Amniotic stem cell (primary cell): ENCODE measurements around the gene HSPB3.
A peak's percentile ranks its signal among the peaks of the same experiment; 100 is the strongest.
"Not testable (repeated sequence)": the region's sequence is repeated elsewhere in the genome, so short reads cannot be mapped to it uniquely, and the experiment has no call there.

Source experiments
- DNase-seq: peaks from one replicate; lab custom pipeline; 2025; lab: John Stamatoyannopoulos, UW

HSPB3 gene, protein sequence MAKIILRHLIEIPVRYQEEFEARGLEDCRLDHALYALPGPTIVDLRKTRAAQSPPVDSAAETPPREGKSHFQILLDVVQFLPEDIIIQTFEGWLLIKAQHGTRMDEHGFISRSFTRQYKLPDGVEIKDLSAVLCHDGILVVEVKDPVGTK

DNA sequence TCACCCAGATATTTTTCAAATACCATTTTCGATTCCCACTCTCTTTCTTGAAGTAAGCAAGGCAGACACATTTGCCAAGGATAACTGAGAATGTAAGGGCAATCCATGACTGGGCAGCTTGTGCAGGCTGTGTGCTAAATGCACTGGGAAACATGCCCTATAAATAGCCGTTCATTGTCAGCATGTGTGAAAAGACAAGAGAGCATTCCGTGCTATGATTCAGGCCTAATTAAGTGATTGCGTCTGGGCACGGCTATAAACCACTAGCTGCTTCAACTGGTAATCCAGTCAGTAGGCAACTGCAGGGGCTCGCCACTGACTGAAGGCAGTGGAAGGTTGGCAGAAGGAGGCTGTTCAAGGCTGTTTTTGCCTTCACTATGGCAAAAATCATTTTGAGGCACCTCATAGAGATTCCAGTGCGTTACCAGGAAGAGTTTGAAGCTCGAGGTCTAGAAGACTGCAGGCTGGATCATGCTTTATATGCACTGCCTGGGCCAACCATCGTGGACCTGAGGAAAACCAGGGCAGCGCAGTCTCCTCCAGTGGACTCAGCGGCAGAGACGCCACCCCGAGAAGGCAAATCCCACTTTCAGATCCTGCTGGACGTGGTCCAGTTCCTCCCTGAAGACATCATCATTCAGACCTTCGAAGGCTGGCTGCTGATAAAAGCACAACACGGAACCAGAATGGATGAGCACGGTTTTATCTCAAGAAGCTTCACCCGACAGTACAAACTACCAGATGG is at the start of gene HSPB3:
Gene HSPB3 (plus strand): TSS at position 287 of the 745 bp plus-strand sequence. CDS start 91 bp downstream, at position 378.
- peak; percentile 52 for DNase-seq

DNA sequence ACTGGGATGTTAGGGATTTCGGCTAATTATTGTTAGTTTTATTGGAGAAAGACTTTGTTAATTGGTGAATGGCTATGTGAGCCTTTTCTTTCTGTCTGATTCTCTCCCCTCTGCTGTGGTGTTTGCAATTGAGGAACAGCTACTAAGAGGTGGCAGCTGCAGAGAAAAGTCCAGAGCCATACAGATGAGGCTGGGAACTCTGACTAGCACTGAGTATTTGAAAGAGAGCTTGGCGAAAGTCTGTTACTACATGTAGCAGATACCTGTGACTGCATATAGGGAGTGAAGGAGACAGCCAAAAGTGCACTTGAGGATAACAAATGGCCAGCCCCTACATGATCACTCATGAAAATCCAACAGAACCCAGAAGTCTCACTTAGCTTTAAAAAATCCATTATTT is 44.3 kb upstream of the HSPB3 start:
- no peak for DNase-seq

DNA sequence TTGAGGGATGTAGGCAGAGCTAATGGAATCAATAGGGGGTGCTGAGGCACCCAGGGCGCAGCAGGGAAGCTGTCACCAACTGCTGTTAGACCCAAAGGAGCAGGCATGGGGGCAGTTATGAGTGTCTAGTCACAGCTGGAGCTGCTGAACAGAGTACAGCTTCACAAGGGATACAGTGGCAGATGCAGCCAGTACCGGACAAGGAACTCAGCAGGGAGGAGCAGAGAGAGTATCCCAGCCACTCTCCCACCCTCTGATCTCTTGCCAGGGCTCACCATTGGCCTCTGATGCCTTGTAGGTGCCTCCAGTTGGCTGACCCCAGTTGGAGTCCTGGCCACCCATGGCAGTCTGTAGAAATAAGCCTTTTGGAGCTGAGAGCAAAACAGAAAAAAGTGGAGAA is 42.6 kb upstream of the HSPB3 start:
- no peak for DNase-seq

DNA sequence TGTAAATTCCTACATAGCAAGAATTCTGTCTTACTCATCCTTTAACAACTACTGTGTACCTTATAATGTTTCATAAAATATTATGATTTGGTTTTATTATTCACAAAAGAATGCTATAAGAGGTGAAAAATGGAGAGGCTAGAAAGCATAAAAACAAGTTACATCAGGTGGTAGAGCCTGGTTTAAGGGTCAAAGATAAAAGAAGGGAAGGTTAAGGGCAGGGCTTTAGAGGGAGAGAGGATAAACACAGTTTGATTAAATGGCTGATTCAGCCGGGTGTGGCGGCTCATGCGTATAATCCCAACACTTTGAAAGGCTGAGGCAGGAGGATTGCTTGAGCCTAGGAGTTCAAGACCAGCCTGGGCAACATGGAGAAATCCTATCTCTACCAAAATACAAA is 40.4 kb upstream of the HSPB3 start:
- DNase-seq, result no peak

DNA sequence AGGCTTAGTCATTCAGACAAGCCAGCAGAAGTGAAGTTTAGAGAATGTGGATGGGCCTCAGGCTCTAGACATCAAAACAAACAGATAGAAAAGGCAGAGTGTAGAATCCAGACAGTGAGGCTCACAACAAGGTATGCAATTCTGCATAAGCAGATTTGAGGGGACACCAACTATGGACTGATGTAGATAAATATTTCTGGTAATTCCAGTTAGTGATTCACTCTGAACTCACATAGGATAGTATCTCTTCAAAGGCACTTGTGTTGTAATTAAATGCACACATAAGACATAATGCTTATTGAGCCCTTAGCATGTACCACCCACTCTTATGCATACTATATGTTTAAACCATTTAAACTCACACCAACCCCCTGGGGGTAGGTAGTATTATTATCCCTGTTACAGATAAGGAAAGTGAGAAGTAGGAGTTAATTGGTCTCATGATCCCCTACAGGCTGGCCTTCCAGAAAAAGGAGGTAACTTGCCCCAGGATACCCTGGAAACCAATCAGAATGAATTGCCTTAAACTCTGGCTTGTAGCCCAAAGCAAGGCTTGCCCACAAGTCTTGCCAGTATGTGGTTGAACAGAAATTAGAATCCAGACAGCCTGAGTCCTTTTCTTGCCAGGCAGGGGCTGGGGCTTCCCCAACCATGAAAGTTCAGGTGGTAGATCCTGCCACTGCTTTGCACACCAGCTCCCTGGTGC is 39.5 kb upstream of the HSPB3 start:
- peak; percentile 4 for DNase-seq

DNA sequence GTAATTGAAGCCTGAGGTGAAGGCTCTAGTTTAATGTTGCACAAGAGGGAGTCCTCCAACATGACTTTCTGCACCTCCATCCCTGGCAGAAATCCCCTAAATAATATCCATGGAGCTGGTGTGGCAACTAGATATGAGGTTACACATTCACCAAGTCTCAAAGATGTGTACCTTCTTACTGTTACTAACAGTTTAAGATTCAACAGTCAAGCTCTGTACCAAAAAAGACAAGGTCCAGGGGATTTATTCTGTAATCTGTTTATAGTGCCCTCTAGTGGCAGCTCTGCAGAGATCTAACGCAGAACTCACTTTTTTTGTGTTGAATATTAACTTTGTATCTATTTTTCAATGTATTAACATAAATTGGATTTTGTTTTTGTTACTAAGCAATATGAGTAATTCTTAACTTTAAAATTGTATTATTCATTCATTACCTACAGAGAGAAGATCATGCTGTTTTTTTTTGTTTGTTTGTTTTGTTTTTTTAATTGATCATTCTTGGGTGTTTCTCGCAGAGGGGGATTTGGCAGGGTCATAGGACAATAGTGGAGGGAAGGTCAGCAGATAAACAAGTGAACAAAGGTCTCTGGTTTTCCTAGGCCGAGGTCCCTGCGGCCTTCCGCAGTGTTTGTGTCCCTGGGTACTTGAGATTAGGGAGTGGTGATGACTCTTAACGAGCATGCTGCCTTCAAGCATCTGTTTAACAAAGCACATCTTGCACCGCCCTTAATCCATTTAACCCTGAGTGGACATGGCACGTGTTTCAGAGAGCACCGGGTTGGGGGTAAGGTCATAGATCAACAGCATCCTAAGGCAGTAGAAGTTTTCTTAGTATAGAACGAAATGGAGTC is 35.7 kb upstream of the HSPB3 start:
- DNase-seq, result peak; percentile 62

DNA sequence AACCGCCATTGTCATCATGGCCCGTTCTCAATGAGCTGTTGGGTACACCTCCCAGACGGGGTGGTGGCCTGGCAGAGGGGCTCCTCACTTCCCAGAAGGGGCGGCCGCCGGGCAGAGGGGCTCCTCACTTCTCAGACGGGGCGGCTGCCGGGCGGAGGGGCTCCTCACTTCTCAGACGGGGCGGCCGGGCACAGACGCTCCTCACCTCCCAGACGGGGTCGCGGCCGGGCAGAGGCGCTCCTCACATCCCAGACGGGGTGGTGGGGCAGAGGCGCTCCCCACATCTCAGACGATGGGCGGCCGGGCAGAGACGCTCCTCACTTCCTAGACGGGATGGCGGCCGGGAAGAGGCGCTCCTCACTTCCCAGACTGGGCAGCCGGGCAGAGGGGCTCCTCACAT is 35.0 kb upstream of the HSPB3 start:
- DNase-seq, result not testable (repeated sequence)

DNA sequence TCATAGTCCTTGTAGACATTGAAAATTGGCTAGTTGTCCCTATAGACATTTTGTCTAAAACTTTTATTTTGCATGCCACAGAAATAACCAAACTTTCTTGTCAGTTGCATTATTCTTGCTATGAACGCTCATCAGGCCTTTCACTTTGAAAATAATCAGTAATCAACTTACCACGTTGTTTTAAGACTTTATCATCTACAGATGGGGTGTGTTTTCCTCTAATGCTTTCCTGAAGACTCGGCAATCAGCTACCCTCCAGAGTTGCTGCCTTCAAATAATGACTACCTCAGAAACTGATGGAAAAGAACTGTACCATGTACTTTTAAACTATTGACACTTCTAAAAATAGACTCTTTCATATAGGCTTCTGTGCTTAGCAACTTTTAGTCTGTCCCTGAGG is 33.5 kb upstream of the HSPB3 start:
- no peak for DNase-seq

DNA sequence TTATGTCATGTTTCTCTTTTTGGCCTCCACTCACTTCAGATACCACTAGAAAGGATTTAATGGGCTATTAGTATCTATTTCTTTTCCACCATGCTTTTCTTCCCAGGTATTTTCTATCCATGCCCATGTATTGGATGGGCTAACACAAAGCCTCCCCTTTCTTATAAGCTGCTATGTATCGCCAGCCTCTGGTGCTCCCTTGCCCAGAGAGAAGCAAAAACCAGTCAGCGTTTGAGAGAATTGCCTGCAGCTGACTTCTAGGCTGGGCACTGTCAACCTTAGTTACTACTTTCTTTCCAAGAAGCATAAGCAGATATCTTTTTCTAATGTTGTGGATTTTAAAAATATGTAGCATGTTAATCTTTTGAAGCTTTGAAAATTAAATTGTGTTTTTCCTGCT is 30.2 kb upstream of the HSPB3 start:
- DNase-seq, result no peak

DNA sequence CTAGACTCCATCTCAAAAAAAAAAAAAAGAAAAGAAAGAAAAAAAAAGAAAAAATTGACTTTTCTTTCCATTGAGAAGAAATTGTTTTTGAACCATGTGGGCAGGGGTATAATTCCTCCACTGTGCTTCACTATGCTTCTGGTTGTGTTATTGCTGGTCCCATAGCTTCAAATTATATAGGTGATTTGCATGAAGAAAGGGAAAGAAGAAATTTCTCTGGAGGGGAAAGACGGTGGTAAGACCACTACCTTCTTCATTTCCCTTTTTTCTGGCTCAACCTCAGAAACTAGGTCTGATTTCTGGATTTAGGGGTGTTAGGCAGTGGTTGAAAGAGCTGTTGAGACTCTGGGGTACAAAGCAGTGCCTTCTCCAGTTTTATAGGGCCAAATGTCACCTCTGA is 29.3 kb upstream of the HSPB3 start:
- DNase-seq, result no peak

DNA sequence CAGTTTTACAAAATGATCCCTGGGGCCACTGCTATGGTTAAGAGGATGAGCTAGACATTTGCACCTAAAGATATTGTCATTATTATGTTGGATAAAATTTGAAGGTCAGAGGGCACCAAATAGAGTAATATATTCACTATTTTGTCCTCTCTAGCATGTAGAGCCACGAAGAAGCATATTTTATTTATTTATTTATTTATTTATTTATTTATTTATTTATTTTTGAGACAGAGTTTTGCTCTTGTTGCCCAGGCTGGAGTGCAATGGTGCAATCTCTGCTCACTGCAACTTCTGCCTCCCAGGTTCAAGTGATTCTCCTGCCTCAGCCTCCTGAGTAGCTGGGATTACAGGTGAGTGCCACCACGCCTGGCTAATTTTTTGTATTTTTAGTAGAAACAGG is 20.8 kb upstream of the HSPB3 start:
- not testable (repeated sequence) for DNase-seq

DNA sequence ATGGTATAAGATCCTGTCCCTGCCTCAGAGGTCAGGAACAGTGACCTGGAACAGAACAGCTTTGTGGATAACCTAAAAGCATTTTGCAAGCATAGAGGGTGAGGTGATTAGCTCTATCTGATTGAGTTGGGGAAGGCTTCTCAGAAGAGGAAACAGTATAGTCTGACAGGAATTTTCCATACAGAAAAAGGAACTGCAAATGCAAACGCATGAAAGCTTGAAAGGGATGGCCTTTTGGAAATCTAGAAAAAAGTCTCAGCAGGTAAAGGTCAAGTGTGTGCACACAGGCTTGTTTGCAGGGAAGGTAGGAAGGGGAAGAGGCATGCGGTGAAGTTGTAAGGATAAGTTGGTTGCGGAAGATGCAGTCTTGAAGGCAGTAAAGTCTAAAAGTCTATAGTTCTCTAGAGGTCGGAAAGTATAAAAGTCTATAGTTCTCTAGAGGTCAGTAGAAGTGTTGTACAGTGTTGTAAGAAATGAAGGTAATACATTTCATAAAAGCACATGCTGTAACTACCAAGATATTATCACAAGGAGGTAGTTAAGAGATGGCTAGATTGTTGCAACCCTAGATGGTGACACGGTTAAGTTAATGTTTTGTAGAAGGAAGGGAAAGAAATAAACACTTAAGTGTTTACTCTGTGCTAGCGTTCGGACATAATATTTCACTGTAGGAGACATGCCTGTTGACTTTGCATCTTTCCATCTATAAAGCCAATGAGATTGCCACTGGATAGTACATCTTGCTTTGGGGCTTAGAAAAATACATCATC is 16.7 kb upstream of the HSPB3 start:
- DNase-seq, result no peak

DNA sequence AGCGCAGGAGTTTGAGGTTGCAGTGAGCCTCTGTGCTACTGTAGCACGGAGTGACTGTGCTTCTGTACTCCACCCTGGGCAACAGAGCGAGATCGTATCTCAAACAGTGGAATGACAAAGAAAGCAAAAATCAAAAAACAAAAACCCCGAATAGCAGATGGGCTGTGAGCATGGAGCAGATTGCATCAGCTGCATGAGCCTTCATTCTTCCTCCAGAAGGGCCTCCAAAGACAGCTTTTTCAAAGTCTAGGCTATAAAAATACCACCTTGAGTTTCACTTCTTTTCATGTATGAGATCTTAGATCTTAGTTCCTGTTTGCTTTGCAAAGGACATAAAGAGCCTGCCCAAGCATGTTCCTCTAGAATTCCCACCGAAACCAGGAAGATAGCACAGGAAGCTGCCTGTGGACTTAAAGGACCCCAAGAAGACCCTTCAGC is 15.0 kb upstream of the HSPB3 start:
- no peak for DNase-seq

DNA sequence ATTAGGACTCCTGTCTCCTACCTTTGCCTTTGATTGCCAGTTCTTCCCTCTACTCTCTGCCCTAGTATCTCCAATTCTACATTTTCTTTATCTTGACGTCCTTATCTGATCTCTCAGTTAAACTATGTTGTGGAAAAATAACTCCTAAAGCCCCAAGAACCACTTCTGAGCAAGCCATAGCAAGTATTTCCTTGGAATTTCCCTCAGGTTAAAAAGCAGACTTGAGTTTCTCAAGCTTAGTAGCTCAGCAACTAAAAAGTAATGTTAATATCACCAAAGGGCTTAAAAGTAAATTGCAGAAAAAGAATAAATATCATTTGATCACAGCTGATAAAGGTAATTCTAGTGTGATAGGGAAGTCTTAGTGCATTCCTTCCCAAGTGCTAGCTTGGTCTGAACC is 13.2 kb upstream of the HSPB3 start:
- DNase-seq, result no peak

DNA sequence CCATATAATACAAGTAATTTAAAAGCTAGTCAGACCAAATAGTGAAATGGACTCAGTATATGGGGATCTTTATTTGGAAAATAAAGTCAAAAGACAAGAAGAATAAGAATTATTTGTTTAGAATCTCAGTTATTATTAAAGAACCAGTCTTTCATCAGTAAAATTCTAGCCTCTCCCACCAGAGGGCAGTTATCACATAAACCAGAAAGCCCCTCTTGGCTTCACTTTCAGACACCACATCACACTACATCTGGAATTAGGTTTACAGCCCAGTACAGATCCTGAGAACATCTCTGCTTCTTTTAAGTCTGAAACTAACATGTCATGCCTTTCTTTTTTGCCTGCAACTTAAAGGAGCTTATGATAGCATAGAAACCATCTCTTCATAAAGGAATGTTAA is 12.2 kb upstream of the HSPB3 start:
- DNase-seq, result peak; percentile 28

DNA sequence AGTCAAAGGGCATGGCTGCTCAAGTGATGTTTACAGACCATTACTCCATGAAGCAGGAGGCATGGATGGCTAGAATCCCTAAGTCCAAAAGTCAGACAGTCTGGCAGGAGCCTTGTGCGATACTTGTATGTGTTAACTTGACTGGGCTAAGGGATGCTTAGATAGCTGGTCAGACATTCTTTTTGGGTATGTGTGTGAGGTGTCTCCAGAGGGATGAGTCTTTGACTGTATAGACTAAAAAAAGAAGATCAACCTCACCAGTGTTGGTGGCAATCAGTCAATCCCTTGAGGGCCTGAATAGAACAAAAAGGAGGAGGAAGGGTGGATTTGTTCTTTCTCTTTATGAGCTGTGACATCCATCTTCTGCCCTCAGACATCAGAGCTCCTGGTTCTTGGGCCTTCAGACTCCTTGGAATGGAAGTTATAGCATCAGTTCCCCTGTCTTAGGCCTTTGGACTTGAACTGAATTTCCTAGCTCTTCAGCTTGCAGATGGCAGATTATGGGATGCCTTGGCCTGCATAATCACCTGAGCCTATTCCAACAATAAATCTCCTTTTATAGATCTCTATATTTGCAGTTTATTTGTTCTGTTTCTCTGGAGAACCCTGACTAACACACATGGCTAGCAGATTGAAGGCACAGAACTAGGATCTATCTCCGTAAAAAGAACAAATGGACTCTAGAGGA is 9.7 kb upstream of the HSPB3 start:
- no peak for DNase-seq

DNA sequence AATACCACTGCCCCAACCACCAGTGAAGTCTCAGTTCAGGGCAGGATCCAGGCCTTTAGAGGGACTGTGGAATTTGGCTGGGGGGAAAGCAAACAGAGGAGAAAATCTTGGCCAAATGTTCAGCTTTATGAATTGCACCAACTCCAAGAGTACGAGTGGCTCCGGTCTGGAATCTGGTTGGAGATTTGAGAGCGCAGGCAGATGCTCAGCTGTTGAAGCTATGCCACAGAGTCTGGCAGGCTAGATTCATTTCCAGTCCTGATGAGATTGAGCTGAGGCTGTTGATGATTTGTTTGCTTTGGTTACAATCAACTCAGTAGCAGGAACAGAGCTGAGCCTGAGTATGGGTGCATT is 9.1 kb upstream of the HSPB3 start:
- no peak for DNase-seq

DNA sequence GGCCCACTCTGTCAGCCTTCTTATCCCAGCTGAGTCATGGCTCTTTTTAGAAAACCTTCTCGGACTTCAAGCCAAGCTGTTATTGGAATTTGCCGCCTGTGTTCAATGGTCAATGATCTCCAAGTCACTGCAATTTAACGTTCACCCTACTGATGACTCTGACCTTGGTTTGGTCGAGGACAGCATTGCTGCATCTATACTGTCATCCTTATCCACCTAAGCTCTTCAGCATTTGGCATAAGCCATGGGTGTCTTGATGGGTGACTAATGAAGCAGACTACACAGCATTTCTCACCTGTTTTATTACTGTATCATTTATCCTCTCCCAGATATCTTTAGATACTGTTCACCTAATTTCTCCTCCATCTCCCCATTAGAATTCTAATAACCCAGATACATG is 5.6 kb upstream of the HSPB3 start:
- no peak for DNase-seq

DNA sequence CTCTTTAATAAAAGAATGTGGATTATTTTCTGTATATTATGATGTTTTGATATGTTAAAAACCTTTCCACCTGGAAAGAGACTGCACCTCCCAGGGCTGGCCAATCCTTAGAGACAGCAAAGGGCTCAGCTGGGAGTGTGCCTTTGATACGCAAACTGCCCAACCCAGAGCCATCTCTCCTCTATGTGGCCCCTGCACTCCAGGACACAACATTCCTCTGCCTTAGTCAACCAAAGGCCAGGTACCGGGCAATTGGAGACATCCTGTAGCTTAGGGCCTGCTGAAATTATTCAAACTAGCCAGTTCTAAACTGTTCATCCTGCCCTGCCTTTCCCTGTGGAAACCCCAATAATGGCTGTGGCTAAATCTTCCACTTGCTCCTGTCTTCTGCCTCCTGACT is 5.0 kb upstream of the HSPB3 start:
- no peak for DNase-seq

DNA sequence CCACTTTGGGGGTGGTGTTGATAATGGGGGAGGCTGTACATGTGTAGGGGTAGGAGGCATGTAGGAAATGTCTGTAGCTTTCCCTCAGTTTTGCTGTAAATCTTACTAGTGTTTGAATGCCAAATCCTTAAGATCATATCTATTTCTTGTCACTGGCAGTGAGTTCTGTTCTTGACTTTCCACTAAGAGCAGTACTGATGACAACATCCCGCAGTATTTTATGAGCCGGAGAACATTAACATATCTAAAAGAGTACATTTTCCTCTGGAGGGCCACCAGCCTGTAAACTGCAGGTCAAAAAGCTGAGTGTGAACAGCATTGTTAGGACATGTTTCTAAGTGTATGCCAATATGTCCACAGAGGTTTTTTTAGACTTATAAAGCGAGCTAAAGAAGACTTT is 2.5 kb upstream of the HSPB3 start:
- DNase-seq, result no peak

DNA sequence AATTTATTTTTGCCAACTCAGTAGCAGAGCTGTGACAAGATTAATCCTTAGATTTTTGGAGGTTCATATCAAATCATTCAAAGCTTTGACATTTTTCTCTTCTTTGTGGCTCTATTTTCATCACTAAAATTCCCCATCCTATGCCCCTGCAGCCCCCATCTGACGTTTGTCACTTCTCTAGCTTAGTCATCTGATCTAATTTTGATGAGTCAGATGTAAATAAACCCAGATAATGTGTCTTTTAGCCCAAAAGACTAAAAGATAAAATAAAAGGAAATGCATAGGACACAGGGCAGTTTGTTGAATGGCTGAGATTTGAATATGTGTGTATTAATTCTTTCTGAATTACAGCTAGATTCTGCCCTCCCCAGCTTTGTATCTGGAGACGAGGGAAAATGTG is 897 bp upstream of the HSPB3 start:
- no peak for DNase-seq
